Activated T-cell treated with anti-CD3 and anti-CD28 coated beads, Interleukin-2, amount 50 U/mL, for 24 hours (primary cell): Measurements from ENCODE around the gene IQCN.
A peak's percentile ranks its signal among the peaks of the same experiment; 100 is the strongest.

Source experiments
- DNase-seq: peaks from one replicate; pipeline ENCODE4 v3.0.0-alpha.2; 2020
- H3K27ac Mint-ChIP-seq: 2 replicates; pipeline ENCODE4 v1.8.0; 2020; ENCODE audit warnings: mild to moderate bottlenecking, mixed read lengths
- H3K27me3 Mint-ChIP-seq: 2 replicates; pipeline ENCODE4 v1.8.0; 2020; ENCODE audit warnings: mixed read lengths
- H3K36me3 Mint-ChIP-seq: 2 replicates; pipeline ENCODE4 v1.8.0; 2020; ENCODE audit warnings: low read depth, mixed read lengths
- H3K4me1 Mint-ChIP-seq: 2 replicates; pipeline ENCODE4 v1.8.0; 2020; ENCODE audit warnings: low read depth, mixed read lengths
- H3K4me3 Mint-ChIP-seq: 2 replicates; pipeline ENCODE4 v1.8.0; 2020; ENCODE audit warnings: mild to moderate bottlenecking, moderate library complexity, mixed read lengths
- H3K9me3 Mint-ChIP-seq: 2 replicates; pipeline ENCODE4 v1.8.0; 2020; ENCODE audit warnings: mixed read lengths

The IQCN gene

GRCh38 chr19:18284712-18285360 lies 10.6 kb upstream of the IQCN start:
- peak; percentile 78 for DNase-seq
- Mint-ChIP-seq H3K4me3 (peak overlapping the region; percentile 26), H3K4me1 (peaks cover 57% of the 10 kb centered on the region)

DNA sequence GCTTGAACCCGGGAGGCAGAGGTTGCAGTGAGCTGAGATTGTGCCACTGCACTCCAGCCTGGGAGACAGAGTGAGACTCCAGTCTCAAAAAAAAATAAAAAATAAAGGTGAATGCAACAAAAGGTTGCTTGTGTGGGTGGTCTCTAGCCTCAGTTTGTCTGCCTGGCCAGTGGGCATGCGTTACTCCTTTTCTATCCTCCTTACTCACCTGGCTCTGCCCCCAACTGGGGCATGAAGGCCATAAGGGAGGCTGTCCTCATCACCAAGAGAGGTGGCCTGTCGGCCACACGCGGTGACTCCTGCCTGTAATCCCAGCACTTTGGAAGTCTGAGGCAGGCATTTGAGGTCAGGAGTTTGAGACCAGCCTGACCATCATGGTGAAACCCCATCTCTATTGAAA lies 9.1 kb upstream of the IQCN start:
- DNase-seq, result no peak
- Mint-ChIP-seq H3K4me1 (peaks cover 59% of the 10 kb centered on the region), H3K4me3 (peak overlapping the region; percentile 81), H3K36me3 (peaks cover 25% of the 10 kb centered on the region), H3K9me3 (peaks cover 3% of the 10 kb centered on the region), H3K27ac (peak overlapping the region; percentile 98), H3K27me3 (no peaks in the 10 kb centered on the region)

More at GRCh38 chr19:18284712-18285360, 10.6 kb upstream of the IQCN start:
- Mint-ChIP-seq H3K27ac (peak overlapping the region; percentile 96), H3K27me3 (no peaks in the 10 kb centered on the region), H3K9me3 (peaks cover 3% of the 10 kb centered on the region), H3K36me3 (peaks cover 10% of the 10 kb centered on the region)

DNA sequence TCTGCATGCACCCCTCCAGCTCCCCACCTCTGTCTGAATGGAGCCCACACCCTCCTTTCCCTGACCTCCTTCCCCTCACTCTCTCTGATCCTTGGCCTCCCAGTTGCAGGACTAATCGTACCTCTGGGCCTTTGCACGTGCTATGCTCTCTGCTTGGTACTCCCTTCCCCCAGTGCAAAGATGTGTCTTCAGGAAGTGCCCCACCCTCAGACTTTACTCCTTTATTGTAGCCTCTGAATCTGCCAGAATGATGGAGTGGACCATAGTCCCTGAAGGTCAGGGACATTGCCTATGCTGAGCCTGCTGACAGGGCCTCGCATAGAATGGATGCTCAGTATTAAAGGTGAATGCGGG lies 8.5 kb upstream of the IQCN start:
- Mint-ChIP-seq H3K4me1 (peaks cover 60% of the 10 kb centered on the region), H3K4me3 (peak overlapping the region; percentile 81), H3K27me3 (no peaks in the 10 kb centered on the region), H3K27ac (peak overlapping the region; percentile 98), H3K36me3 (peaks cover 30% of the 10 kb centered on the region), H3K9me3 (peaks cover 3% of the 10 kb centered on the region)
- peak; percentile 55 for DNase-seq

DNA sequence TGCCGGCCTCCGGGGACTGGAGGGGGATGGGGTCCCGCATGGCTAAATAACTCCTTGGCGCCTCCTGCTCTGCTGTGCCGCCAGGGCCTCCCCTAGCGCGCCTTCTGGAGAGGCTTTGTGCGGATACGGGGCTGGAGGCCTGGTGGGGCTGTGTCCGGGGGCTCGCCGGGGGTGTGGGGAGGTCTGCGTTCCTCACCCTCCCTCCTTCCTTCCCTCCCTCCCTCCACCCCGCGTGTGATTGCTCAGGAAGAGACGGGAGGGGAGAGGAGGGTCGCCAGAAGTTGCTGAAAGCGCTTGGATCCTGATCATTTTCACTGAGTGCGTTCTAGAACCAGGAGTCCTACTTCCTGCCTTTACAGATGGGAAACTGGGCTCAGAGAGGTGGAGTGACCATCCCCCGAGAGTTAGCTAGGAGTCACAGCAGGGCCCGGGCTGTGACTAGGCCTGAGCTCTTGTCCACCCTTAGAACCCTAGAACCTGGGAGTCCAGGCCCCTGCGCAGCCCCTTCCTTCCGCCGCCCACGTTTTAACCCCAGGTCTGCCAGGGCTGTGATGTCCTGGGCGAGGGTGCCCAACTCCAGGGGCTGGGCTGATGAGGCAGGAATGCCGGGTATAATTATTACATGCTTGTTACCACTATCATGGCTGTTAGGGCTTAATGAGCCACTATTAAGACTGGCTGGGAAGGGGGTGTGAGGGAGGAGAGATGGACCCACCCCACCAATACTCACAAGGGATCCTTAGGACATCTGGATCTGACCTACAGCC lies 8.0 kb upstream of the IQCN start:
- DNase-seq, result peak; percentile 71
- Mint-ChIP-seq H3K9me3 (peaks cover 3% of the 10 kb centered on the region), H3K27ac (peak overlapping the region; percentile 98), H3K4me1 (peaks cover 56% of the 10 kb centered on the region), H3K36me3 (peaks cover 35% of the 10 kb centered on the region), H3K4me3 (peak overlapping the region; percentile 81), H3K27me3 (no peaks in the 10 kb centered on the region)

DNA sequence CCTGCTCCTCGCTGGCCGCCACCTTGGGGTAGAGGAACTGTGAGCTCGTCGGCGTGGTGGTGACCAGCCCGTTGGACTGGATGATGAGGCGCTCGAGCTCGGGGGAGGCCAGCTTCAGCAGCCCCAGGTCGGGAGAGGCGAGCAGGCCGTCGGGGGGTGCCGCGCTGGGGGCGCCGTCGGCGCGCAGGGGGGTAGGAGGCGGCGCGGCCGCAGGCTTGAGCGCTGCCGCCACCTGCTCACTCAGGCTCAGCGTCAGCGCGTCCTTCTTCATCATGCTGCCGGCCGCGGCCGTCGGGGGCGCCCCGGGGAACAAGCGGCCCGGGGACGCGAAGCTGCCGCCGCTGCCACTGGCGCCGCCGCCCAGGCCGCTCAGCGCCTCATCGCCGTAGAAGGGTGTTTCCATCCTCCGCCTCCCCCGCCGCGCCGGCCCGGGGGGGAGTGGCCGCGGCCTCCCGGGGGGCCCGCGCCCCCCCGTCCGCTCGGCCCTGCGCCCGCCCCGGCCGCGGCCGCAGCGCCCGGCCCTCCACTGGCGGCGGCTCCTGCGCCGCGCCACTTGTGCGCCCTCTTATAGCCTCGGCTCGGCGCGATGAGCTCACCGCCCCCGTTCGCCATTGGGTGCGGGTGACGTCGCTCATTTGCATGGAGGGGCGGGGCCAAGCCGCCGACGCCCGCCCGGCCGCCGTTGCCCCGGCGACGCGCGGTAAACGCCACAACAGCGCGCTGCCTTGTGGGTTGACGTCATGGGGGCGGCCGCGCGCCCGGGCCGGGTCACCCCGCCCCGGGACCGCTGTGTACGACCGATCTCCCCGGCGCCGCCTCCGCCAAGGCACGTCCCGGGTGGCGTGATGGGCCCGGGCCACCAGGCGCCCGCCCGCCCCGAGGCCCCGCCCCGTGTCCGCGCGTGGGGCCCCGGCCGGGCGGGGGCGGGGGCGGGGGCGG lies 7.1 kb upstream of the IQCN start, which contains the start of gene JUND:
TSS of gene JUND (minus strand) at position 541 of the 939 bp plus-strand sequence. CDS start at position 403, 138 bp downstream.
- peak; percentile 97 for DNase-seq
- H3K4me3 Mint-ChIP-seq, result peak within 1 kb of the TSS; percentile 98
- peaks cover 48% of the 10 kb centered on the region for H3K4me1 Mint-ChIP-seq
- H3K27ac Mint-ChIP-seq, result peak within 1 kb of the TSS; percentile 98
- H3K9me3 Mint-ChIP-seq, result peaks cover 3% of the 10 kb centered on the region
- peaks cover 37% of the 10 kb centered on the region for H3K36me3 Mint-ChIP-seq
- no peaks in the 10 kb centered on the region for H3K27me3 Mint-ChIP-seq

DNA sequence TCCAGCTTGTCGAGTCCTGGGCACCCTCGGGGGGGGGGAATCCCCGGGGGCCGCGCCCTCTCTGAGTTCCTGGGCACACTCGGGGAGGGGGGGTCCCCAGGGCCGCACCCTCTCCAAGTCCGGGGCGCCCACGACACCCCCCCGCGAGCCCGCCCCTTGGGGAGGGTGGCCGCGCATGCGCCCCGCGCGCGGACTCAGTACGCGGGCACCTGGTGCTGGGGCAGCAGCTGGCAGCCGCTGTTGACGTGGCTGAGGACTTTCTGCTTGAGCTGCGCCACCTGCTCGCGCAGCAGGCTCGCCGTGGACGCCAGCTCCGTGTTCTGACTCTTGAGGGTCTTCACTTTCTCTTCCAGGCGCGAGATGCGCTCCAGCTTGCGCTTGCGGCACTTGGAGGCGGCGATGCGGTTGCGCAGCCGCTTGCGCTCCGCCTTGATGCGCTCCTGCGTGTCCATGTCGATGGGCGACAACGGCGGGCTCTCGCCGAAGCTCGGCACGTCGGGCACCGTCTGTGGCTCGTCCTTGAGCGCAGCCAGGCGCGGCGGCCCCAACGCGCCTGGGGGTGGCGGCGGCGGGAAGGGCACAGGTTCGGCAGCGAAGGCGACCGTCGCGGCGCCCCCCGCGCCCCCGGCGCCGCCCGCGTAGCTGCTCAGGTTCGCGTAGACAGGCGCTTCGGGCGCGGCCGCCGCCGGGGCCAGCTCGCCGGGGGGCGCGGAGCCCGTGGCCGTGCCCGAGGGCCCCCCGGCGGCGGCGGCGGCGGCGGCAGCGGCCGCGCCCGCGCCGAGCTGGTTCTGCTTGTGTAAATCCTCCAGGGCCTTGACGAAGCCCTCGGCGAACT lies 6.2 kb upstream of the IQCN start:
- Mint-ChIP-seq H3K9me3 (peaks cover 3% of the 10 kb centered on the region), H3K27me3 (no peaks in the 10 kb centered on the region), H3K4me3 (peak overlapping the region; percentile 98), H3K4me1 (peaks cover 49% of the 10 kb centered on the region), H3K36me3 (peaks cover 44% of the 10 kb centered on the region), H3K27ac (peak overlapping the region; percentile 98)
- DNase-seq, result peak; percentile 86

DNA sequence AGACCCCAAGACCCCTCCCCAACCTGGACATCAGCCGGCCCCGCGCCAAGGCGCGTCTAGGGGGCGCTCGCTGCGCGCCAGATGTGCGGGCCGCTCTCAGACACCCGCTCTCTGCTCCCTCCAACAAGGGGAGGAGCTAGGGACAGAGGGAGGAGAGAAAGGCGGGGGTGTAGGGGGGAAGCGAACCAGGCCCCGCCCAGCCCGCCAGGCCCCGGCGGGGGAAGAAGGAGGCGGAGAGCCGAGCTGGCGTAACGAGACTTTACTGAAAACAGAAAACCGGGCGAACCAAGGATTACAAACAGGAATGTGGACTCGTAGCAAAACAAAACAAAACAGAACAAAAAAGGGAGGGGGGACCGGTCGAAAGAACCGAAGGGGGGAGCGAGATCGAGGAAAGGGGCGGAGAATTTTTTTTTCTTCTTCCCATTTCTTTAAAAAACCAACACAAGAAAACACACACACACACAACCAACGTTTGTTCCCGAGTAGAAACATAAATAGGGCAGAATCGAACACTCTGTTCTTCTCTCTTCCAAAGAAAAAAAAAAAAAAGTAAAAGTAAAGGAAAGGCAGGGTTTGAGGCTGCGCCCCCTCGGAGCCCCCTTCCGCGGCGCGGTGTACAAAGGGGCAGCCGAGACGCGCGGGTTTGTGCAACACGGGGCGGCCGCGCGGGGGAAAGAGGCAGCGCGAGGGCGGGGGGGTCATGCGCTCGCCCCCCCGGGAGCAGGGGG lies 5.4 kb upstream of the IQCN start:
- H3K27ac Mint-ChIP-seq, result peak overlapping the region; percentile 98
- H3K4me1 Mint-ChIP-seq, result peaks cover 49% of the 10 kb centered on the region
- no peaks in the 10 kb centered on the region for H3K27me3 Mint-ChIP-seq
- peak overlapping the region; percentile 98 for H3K4me3 Mint-ChIP-seq
- peak; percentile 93 for DNase-seq
- peaks cover 48% of the 10 kb centered on the region for H3K36me3 Mint-ChIP-seq
- no peaks in the 10 kb centered on the region for H3K9me3 Mint-ChIP-seq

- H3K4me1 Mint-ChIP-seq, result peaks cover 51% of the 10 kb centered on the region
- peaks cover 50% of the 10 kb centered on the region for H3K36me3 Mint-ChIP-seq
- peak overlapping the region; percentile 98 for H3K27ac Mint-ChIP-seq
- no peak for DNase-seq
- no peaks in the 10 kb centered on the region for H3K9me3 Mint-ChIP-seq
- no peaks in the 10 kb centered on the region for H3K27me3 Mint-ChIP-seq
- peak overlapping the region; percentile 98 for H3K4me3 Mint-ChIP-seq
These were observed 4.9 kb upstream of the IQCN start for GRCh38 chr19:18279266-18279515.

DNA sequence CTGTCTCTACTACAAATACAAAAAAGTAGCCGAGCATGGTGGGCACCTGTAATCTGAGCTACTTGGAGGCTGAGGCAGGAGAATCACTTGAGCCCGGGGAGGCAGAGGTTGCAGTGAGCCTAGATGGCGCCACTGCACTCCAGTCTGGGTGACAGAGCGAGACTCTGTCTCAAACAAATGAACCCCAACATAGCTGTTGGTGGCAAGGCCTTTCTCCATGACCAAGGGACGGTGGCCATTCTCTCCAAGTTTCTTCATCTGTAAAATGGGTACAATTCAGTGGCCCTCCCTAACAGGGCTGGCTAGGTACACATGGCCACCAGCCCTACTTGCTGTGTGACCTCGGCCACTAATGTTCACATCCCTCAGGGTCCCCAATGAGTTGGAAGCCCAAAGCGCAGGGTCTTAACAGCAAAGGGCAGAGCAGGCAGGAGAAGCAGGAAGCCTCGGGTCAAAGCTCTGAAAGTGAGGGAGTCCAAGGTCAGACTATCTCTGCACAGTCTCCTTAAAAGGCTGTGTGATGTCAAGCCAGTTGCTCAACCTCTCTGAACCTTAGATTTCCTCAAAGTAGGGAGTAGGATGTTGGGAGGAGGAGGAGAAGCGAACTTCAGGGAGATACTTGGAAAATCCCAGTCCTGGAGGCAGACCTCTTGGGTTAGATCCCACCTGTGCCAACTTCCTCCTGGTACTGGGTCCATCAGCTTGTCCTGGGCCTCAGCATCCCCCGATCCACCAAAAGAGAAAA lies 4.4 kb upstream of the IQCN start:
- DNase-seq, result peak; percentile 64
- H3K9me3 Mint-ChIP-seq, result no peaks in the 10 kb centered on the region
- H3K4me3 Mint-ChIP-seq, result peak overlapping the region; percentile 98
- peak overlapping the region; percentile 98 for H3K27ac Mint-ChIP-seq
- H3K27me3 Mint-ChIP-seq, result no peaks in the 10 kb centered on the region
- peaks cover 50% of the 10 kb centered on the region for H3K36me3 Mint-ChIP-seq
- peaks cover 51% of the 10 kb centered on the region for H3K4me1 Mint-ChIP-seq

DNA sequence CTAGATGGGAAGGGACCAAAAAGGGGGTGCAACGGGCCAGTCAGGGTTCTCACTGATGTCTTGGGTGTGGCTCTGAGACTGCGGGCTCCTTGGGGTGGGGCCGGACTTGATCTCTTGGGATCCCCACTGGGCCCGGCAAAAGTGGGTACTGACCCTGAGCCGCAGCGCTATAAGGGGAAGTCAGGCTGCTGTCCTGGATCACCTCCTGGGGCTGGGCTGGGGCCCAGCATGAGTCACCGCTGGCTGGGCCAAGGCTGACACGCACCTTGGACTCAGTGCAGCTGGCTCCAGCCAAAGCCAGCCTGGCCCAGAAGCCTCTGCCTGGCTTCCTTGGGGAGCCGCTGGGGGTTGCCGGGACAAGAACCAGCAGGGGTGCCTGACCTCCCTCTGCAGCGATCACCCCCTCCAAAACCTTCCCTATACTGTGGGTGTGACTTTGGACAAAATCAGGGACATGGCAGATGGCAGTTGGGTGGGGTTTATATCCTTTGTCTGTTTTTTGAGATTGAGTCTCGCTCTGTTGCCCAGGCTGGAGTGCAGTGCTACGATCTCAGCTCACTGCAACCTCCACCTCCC lies 617 bp upstream of the IQCN start:
- H3K4me1 Mint-ChIP-seq, result peaks cover 35% of the 10 kb centered on the region
- no peaks in the 10 kb centered on the region for H3K27me3 Mint-ChIP-seq
- peaks cover 47% of the 10 kb centered on the region for H3K36me3 Mint-ChIP-seq
- peak overlapping the region; percentile 82 for H3K27ac Mint-ChIP-seq
- no peaks in the 10 kb centered on the region for H3K9me3 Mint-ChIP-seq
- no peak for DNase-seq
- no peak overlapping the region for H3K4me3 Mint-ChIP-seq

DNA sequence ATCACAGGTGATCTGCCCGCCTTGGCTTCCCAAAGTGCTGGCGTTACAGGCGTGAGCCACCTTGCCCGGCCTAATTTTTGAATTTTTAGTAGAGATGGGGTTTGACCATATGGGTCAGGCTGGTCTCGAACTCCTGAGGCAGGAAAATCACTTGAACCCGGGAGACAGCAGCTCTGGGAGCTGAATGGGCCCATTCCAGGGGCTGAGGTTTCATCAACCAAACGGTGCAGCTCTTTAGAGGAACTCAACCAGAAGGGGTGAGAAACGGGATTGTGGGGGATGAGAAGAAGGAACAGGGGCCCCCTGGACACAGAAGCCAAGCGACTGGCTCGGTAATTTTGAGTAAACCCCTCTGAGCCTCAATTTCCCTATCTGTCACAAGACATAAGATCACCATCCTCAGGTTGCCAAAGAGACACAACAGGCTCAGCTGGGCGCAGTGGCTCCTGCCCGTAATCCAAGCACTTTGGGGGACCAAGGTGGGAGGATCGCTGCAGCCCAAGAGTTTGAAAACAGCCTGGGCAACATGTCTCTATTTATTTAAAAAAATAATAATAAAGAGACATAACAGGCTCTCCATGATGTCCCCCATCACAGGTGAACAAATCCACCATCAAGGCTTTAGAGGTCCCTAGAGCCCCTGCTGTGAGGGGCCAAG lies 562 bp downstream of the IQCN start:
- no peak for DNase-seq
- Mint-ChIP-seq H3K36me3 (peaks cover 37% of the 10 kb centered on the region), H3K9me3 (no peaks in the 10 kb centered on the region), H3K4me1 (peaks cover 27% of the 10 kb centered on the region), H3K4me3 (no peak overlapping the region), H3K27me3 (no peaks in the 10 kb centered on the region), H3K27ac (no peak overlapping the region)

DNA sequence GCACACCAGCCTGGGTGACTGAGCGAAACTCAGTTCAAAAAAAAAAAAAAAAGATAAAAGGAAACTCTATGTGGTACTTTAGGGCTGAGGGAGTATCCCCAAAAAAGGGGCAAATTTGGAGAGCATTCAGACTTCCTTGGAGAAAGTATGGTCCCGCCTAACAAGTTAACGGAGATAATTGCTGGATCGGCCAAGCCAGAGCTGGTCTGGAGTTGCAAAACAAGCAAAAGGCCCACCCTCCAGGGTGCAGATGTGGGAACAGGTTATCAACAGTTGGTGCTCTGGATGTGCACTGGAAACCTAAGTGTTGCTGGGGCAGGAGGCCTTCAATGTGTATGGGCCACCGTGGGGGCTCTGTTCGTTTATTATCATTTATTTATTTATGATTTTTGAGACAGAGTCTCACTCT lies 2.8 kb downstream of the IQCN start:
- peak overlapping the region; percentile 29 for H3K27ac Mint-ChIP-seq

More for the DNA sequence above, 2.8 kb downstream of the IQCN start:
- Mint-ChIP-seq H3K27me3 (no peaks in the 10 kb centered on the region), H3K4me3 (no peak overlapping the region), H3K9me3 (no peaks in the 10 kb centered on the region), H3K4me1 (peaks cover 18% of the 10 kb centered on the region), H3K36me3 (peaks cover 29% of the 10 kb centered on the region)
- DNase-seq, result no peak
